Peyer's patch (tissue), 4 donors: Measurements from ENCODE around the gene SLC5A6.

Source experiments
- CTCF ChIP-seq, 6 experiments: fragments of 450-650 bp in 4 of 6; fragments of 200-600 bp in 2 of 6; sonication (generic) in 1 of 6; IDR thresholded peaks; one replicate each; pipeline ENCODE4 v1.5.1; 2017 to 2019; ENCODE audit warnings: antibody characterized with exemption in 6 of 6, mild to moderate bottlenecking in 3 of 6, moderate library complexity in 1 of 6
- POLR2A ChIP-seq, 2 donors: fragments of 450-650 bp; IDR thresholded peaks; one replicate each; pipeline ENCODE4 v1.5.1; 2017; ENCODE audit warnings: antibody characterized with exemption in 2 of 2, mild to moderate bottlenecking in 2 of 2, moderate library complexity in 2 of 2

DNA sequence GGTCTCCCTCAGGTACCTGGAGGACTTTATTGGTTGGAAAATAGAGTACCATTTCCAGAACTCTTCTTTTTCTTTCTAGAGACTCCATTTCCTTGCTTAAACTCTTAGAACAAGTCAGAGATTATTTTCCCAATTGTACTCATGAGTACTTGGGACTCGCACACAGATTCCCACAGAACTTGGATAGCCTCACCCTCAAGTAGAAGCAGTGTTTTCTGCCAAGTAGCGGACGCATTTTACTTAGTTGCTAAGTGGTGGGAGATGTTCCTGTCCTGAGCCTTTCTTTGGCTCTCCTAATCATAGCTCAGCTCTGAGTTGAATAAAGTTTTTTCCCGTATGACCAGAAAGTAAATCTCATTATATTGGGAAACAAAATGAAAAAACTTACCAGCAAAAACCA is 33.6 kb upstream of the SLC5A6 start:
- TF ChIP-seq POLR2A (IDR thresholded peaks at IDR 0.05) (no peak), CTCF (IDR thresholded peaks at IDR 0.05) (no peak)
